Tibial nerve (tissue), 3 donors: Measurements from ENCODE around the gene GPR62.

Experiments used
- CTCF ChIP-seq, 5 experiments: fragments of 200-600 bp in 3 of 5; fragments of 450-650 bp in 2 of 5; sonication (generic) in 3 of 5; IDR thresholded peaks; one replicate each; pipeline ENCODE4 v1.5.1; 2016 to 2019; ENCODE audit warnings: antibody characterized with exemption in 5 of 5, mild to moderate bottlenecking in 3 of 5, moderate library complexity in 2 of 5
- POLR2A ChIP-seq, 2 donors: fragments of 450-650 bp; IDR thresholded peaks; one replicate each; pipeline ENCODE4 v1.6.1; 2017; ENCODE audit warnings: antibody characterized with exemption in 2 of 2, mild to moderate bottlenecking in 2 of 2, moderate library complexity in 2 of 2

- no peak for TF ChIP-seq CTCF (IDR thresholded peaks at IDR 0.05)
- TF ChIP-seq POLR2A (IDR thresholded peaks at IDR 0.05) = no peak
Measured at GRCh38 chr3:51962854-51963530, 7.8 kb downstream of the GPR62 start.
